T-helper 1 cell treated with Interleukin-12 subunit alpha and Interleukin-12 subunit beta and Interleukin-4 antibody, amounts not matched to agents 30 μg/mL and 1 μg/mL, for 36 hours (primary cell): ENCODE measurements around the gene GBA3.

Experiments
- H3K27ac Mint-ChIP-seq: one replicate; pipeline ENCODE4 v1.8.0; 2021; ENCODE audit warnings: mild to moderate bottlenecking, mixed read lengths
- H3K27me3 Mint-ChIP-seq: one replicate; pipeline ENCODE4 v1.8.0; 2021; ENCODE audit warnings: low read depth, mixed read lengths
- H3K36me3 Mint-ChIP-seq: one replicate; pipeline ENCODE4 v1.8.0; 2021; ENCODE audit warnings: low read depth, mixed read lengths
- H3K4me1 Mint-ChIP-seq: one replicate; pipeline ENCODE4 v1.8.0; 2021; ENCODE audit warnings: low read depth, mixed read lengths
- H3K4me3 Mint-ChIP-seq: one replicate; pipeline ENCODE4 v1.8.0; 2021; ENCODE audit warnings: mild to moderate bottlenecking, moderate library complexity, mixed read lengths
- H3K9me3 Mint-ChIP-seq: one replicate; pipeline ENCODE4 v1.8.0; 2021; ENCODE audit warnings: mixed read lengths

GBA3 gene

DNA sequence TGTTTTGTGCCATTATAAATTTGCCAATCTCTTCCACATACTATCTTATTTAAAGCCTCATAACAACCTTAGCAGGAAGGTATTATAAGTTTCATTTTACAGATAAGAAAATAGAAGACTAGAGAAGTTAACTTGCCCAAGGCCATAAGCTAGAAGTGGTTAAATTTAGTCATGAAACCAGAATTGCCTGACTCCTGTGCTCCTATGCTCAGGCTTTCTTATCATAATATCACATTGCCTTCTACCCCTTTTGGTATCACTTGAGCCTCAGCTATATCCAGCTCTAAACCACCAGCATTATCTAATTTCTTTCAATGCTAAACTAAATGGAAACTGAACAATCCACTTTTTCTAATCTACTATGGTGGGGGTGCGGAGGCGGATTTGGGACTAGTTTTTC is 164.7 kb downstream of the GBA3 start:
- no peaks in the 10 kb centered on the region for H3K4me1 Mint-ChIP-seq
- no peaks in the 10 kb centered on the region for H3K9me3 Mint-ChIP-seq
- no peaks in the 10 kb centered on the region for H3K27me3 Mint-ChIP-seq

DNA sequence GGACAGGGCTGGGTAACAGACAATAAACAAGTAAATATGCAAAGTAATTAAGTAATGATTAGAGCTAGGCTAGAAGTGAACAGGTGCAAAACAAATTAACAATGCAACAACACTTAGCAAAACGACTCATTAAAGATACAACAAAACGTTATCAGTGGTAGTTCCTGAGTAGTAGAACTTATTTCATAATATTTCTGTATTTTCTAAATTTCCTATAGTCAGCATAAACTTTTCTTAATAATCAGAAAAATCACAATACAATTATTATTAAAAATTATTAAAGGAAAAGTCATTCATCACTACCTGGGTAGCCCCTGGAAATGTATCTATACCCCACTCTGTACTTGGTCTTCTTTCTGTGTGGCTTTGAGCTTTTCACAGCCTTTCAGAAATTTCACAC is 166.6 kb downstream of the GBA3 start:
- H3K36me3 Mint-ChIP-seq, result no peaks in the 10 kb centered on the region

More for the DNA sequence above, 164.7 kb downstream of the GBA3 start:
- no peak overlapping the region for H3K4me3 Mint-ChIP-seq
- no peaks in the 10 kb centered on the region for H3K36me3 Mint-ChIP-seq
- no peak overlapping the region for H3K27ac Mint-ChIP-seq

More for the DNA sequence above, 166.6 kb downstream of the GBA3 start:
- Mint-ChIP-seq H3K4me3 (no peak overlapping the region), H3K27ac (no peak overlapping the region), H3K4me1 (no peaks in the 10 kb centered on the region), H3K27me3 (no peaks in the 10 kb centered on the region), H3K9me3 (no peaks in the 10 kb centered on the region)
